Loucy (cell line): ENCODE data around the gene SRRD.

ENCODE experiments used
- H2AFZ ChIP-seq: fragments of 200-600 bp; sonication (generic); 2 replicates; pipeline ENCODE4 v1.6.0; 2016; ENCODE audit warnings: antibody characterized with exemption, mild to moderate bottlenecking, low read length, moderate library complexity
- H3F3A ChIP-seq: fragments of 200-600 bp; 2 replicates; pipeline ENCODE4 v1.6.0; 2016; ENCODE audit warnings: antibody characterized with exemption, low read depth, mild to moderate bottlenecking
- H3K27me3 ChIP-seq: fragments of 200-600 bp; sonication (generic); 2 replicates; pipeline ENCODE4 v1.6.1; 2014; ENCODE audit warnings: low read length, mild to moderate bottlenecking; ENCODE audit not compliant: insufficient read depth, poor library complexity, severe bottlenecking
- H3K36me3 ChIP-seq: fragments of 200-600 bp; sonication (generic); 2 replicates; pipeline ENCODE4 v1.6.1; 2016; ENCODE audit warnings: low read length; ENCODE audit not compliant: insufficient read depth
- H3K4me1 ChIP-seq: fragments of 200-600 bp; sonication (generic); 2 replicates; pipeline ENCODE4 v1.5.1; 2014; ENCODE audit warnings: low read length, mild to moderate bottlenecking; ENCODE audit not compliant: insufficient read depth, poor library complexity, severe bottlenecking
- H3K4me2 ChIP-seq: fragments of 200-600 bp; sonication (generic); 2 replicates; pipeline ENCODE4 v1.6.0; 2014; ENCODE audit warnings: antibody characterized with exemption, low read length, low read depth, mild to moderate bottlenecking; ENCODE audit not compliant: poor library complexity, severe bottlenecking
- H3K4me3 ChIP-seq: fragments of 200-600 bp; sonication (generic); 2 replicates; pipeline ENCODE4 v1.5.1; 2014; ENCODE audit warnings: low read length, mild to moderate bottlenecking, mixed read lengths; ENCODE audit not compliant: poor library complexity, severe bottlenecking
- H3K79me2 ChIP-seq: fragments of 200-600 bp; sonication (generic); 2 replicates; pipeline ENCODE4 v1.6.1; 2014; ENCODE audit warnings: low read length; ENCODE audit not compliant: insufficient read depth
- H3K9ac ChIP-seq: fragments of 200-600 bp; sonication (generic); 2 replicates; pipeline ENCODE4 v1.6.0; 2014; ENCODE audit warnings: mild to moderate bottlenecking, low read depth, low read length, moderate library complexity; ENCODE audit not compliant: poor library complexity, severe bottlenecking
- H3K9me2 ChIP-seq: fragments of 200-600 bp; sonication (generic); replicated peaks from 2 replicates; pipeline ENCODE4 v1.6.1; 2016; ENCODE audit warnings: low read depth, low read length, mixed read lengths
- H3K9me3 ChIP-seq: fragments of 200-600 bp; sonication (generic); 2 replicates; pipeline ENCODE4 v1.6.1; 2014; ENCODE audit warnings: mild to moderate bottlenecking, antibody characterized with exemption, low read length, low read depth; ENCODE audit not compliant: insufficient read depth
- H4K20me1 ChIP-seq: fragments of 200-600 bp; sonication (generic); 2 replicates; pipeline ENCODE4 v1.6.0; 2014; ENCODE audit warnings: antibody characterized with exemption, low read length, mild to moderate bottlenecking; ENCODE audit not compliant: insufficient read depth, poor library complexity, severe bottlenecking
- EZH2phosphoT487 ChIP-seq: fragments of 200-600 bp; IDR thresholded peaks from 2 replicates; pipeline ENCODE4 v1.6.1; 2018; ENCODE audit warnings: antibody characterized with exemption, mild to moderate bottlenecking, moderate library complexity, borderline replicate concordance
- TF ChIP-seq, protein P1 (sequence below): fragments of 200-600 bp; sonication (generic); conservative IDR thresholded peaks from 2 replicates; pipeline ENCODE4 v1.5.1; 2014; ENCODE audit warnings: mild to moderate bottlenecking, antibody characterized with exemption, low read length

SRRD gene

DNA sequence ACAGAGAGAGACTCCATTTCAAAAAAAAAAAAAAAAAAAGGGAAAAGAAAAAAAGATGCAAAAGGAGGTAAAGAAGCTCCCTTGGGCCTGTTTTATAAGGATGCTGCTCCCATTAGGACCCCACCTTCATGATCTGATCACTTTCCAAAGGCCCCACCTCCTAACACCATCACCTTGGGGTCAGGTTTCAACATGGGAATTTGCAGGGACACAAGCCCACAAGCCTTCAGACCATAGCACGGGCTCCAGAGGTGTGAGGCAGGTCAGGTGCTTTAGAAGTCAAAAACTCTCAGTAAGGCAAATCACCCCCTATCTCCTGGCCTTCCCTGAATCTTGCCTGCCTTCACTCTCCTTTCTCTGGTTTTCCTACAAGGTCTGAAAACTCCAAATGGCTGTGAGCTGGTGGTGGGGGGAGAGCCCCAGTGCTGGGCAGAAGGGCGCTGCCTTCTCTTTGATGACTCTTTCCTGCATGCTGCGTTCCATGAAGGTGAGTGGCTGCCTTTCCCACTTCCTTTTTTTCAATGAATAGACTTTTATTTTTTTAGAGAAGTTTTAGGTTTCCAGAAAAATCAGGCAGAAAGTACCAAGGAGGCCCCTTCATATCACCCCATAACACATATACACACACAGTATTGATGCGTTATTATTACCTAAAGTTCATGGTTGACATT, 41.5 kb upstream of the SRRD start:
- Histone ChIP-seq H4K20me1 (no peaks in the 10 kb centered on the region), H3K4me3 (no peak overlapping the region), H3K9me3 (no peaks in the 10 kb centered on the region), H3K4me2 (no peak overlapping the region), H3K4me1 (no peaks in the 10 kb centered on the region), H3K9me2 (no peaks in the 10 kb centered on the region), H3K36me3 (no peaks in the 10 kb centered on the region; the same call in 1 of the 2 replicates), H3F3A (no peaks in the 10 kb centered on the region), H2AFZ (no peak overlapping the region), H3K27me3 (no peaks in the 10 kb centered on the region), H3K79me2 (no peaks in the 10 kb centered on the region), H3K9ac (no peak overlapping the region)
- TF ChIP-seq, protein P1, sequence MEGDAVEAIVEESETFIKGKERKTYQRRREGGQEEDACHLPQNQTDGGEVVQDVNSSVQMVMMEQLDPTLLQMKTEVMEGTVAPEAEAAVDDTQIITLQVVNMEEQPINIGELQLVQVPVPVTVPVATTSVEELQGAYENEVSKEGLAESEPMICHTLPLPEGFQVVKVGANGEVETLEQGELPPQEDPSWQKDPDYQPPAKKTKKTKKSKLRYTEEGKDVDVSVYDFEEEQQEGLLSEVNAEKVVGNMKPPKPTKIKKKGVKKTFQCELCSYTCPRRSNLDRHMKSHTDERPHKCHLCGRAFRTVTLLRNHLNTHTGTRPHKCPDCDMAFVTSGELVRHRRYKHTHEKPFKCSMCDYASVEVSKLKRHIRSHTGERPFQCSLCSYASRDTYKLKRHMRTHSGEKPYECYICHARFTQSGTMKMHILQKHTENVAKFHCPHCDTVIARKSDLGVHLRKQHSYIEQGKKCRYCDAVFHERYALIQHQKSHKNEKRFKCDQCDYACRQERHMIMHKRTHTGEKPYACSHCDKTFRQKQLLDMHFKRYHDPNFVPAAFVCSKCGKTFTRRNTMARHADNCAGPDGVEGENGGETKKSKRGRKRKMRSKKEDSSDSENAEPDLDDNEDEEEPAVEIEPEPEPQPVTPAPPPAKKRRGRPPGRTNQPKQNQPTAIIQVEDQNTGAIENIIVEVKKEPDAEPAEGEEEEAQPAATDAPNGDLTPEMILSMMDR = no peak
- no peak for TF ChIP-seq EZH2phosphoT487

DNA sequence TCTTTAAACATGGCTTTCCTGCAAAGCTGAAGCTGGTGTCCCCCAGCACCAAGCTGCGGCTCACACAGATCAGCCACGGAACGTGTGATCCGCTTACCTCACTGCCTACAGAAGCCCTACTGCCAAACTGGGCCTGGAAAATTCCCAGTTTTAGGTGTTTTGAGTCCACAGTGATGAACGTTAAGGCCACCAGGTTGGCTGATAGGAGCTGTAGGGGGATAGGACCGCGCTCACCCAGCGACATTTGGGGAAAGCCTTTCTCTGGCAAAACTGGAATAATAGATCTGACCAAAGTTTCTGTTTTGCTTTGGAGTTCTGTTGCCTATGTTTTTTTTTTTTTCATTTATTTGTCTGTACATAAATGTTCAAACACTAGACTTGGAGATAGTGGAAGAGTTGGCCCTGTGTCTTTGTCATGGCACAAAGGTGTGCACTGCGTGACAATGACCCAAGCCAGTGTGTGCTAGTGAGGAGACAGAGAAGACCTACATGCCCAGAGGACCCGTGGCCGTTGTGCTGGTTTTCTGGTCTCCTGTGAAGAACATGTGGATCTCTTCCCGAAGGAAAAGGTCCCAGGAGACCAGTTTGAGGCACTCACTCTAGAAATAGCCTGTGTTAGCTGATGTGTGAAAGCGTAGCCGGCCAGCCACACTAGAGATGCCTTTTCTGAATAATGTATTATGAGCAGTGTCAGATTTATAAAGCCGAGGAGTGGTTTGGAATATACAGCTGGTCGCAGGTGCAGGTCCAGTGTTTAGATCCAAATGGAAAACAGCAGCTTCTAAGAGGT, 39.6 kb upstream of the SRRD start:
- no peaks in the 10 kb centered on the region for H4K20me1 ChIP-seq
- H3K4me3 ChIP-seq = no peak overlapping the region
- no peak overlapping the region for H2AFZ ChIP-seq
- no peak for TF ChIP-seq EZH2phosphoT487
- TF ChIP-seq, protein P1 = no peak
- no peaks in the 10 kb centered on the region for H3K27me3 ChIP-seq
- H3K79me2 ChIP-seq = no peaks in the 10 kb centered on the region
- H3K4me2 ChIP-seq = no peak overlapping the region
- no peaks in the 10 kb centered on the region for H3F3A ChIP-seq
- no peaks in the 10 kb centered on the region for H3K9me2 ChIP-seq
- no peaks in the 10 kb centered on the region; the same call in 1 of the 2 replicates for H3K36me3 ChIP-seq
- no peaks in the 10 kb centered on the region for H3K4me1 ChIP-seq
- H3K9ac ChIP-seq = no peak overlapping the region
- H3K9me3 ChIP-seq = no peaks in the 10 kb centered on the region

DNA sequence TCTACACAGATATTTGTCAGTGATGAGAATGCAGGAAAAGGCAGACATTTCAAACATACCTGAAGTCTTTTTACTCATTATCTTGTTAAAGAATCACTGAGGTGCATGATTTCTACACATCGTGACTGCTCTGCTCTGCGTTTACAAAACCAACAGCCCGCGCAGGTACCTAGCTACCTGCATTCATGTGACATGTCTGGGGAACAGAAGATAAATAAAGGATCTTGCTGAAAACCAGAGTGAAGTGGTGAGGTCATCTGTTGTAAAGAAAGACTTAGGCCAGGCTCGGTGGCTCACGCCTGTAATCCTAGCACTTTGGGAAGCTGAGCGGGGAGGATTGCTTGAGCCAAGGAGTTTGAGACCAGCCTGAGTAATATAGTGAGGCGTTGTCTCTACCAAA, 38.9 kb upstream of the SRRD start:
- Histone ChIP-seq H3K9me3 (no peaks in the 10 kb centered on the region), H2AFZ (no peak overlapping the region), H3F3A (no peaks in the 10 kb centered on the region), H3K9ac (no peak overlapping the region), H4K20me1 (no peaks in the 10 kb centered on the region), H3K9me2 (no peaks in the 10 kb centered on the region), H3K4me1 (no peaks in the 10 kb centered on the region), H3K4me2 (no peak overlapping the region), H3K27me3 (no peaks in the 10 kb centered on the region), H3K4me3 (no peak overlapping the region), H3K79me2 (no peaks in the 10 kb centered on the region), H3K36me3 (peaks cover 3% of the 10 kb centered on the region; the same call in 1 of the 2 replicates)
- no peak for TF ChIP-seq EZH2phosphoT487
- TF ChIP-seq, protein P1 = no peak
